Duodenal mucosa (tissue), 2 donors: ENCODE results near the gene IFT88.
A peak's percentile ranks its signal among the peaks of the same experiment; 100 is the strongest.

Experiments used
- H3K27ac ChIP-seq: one replicate; pipeline ENCODE4 v1.7.0; 2013; ENCODE audit warnings: low read depth, low read length
- H3K27me3 ChIP-seq, 2 donors: one replicate each; pipeline ENCODE4 v1.7.0; 2013; ENCODE audit warnings: low read length in 2 of 2, control low read depth in 1 of 2; ENCODE audit not compliant: insufficient read depth in 2 of 2, control insufficient read depth in 1 of 2
- H3K36me3 ChIP-seq, 2 donors: one replicate each; pipeline ENCODE4 v1.7.0; 2013; ENCODE audit warnings: low read length in 2 of 2, control low read depth in 1 of 2; ENCODE audit not compliant: insufficient read depth in 2 of 2, control insufficient read depth in 1 of 2
- H3K4me1 ChIP-seq, 2 donors: one replicate each; pipeline ENCODE4 v1.7.0; 2013; ENCODE audit warnings: low read length in 2 of 2, control low read depth in 1 of 2; ENCODE audit not compliant: insufficient read depth in 2 of 2, control insufficient read depth in 1 of 2
- H3K4me3 ChIP-seq, 2 donors: one replicate each; pipeline ENCODE4 v1.7.0; 2013; ENCODE audit warnings: low read length in 2 of 2, low read depth in 1 of 2
- H3K9ac ChIP-seq, 2 donors: one replicate each; pipeline ENCODE4 v1.7.0; 2013; ENCODE audit warnings: low read length in 2 of 2, low read depth in 1 of 2
- H3K9me3 ChIP-seq, 2 donors: one replicate each; pipeline ENCODE4 v1.7.0; 2013; ENCODE audit warnings: low read length in 2 of 2, control low read depth in 1 of 2; ENCODE audit not compliant: control insufficient read depth in 1 of 2

Gene IFT88

GRCh38 chr13:20696073-20696472 is 129.1 kb downstream of the IFT88 start:
- Histone ChIP-seq H3K4me1 (no peaks in the 10 kb centered on the region), H3K36me3 (peaks cover 0 to 6% of the 10 kb centered on the region in 2 donors), H3K9ac (no peak overlapping the region), H3K27me3 (peaks cover 0 to 9% of the 10 kb centered on the region in 2 donors), H3K27ac (no peak overlapping the region), H3K9me3 (no peaks in the 10 kb centered on the region), H3K4me3 (no peak overlapping the region)

- no peak overlapping the region for H3K9ac ChIP-seq
Observed at GRCh38 chr13:20699715-20700114, 132.8 kb downstream of the IFT88 start.

GRCh38 chr13:20700288-20700687 is 133.3 kb downstream of the IFT88 start:
- Histone ChIP-seq H3K27ac (no peak overlapping the region), H3K36me3 (no peaks in the 10 kb centered on the region), H3K9me3 (no peaks in the 10 kb centered on the region), H3K4me3 (no peak overlapping the region), H3K27me3 (peaks cover 0 to 9% of the 10 kb centered on the region in 2 donors), H3K4me1 (peaks cover 8 to 11% of the 10 kb centered on the region in 2 donors), H3K9ac (no peak overlapping the region)

More at GRCh38 chr13:20699715-20700114, 132.8 kb downstream of the IFT88 start:
- Histone ChIP-seq H3K4me3 (no peak overlapping the region), H3K9me3 (no peaks in the 10 kb centered on the region), H3K27me3 (peaks cover 0 to 9% of the 10 kb centered on the region in 2 donors), H3K36me3 (no peaks in the 10 kb centered on the region), H3K4me1 (peaks cover 8 to 10% of the 10 kb centered on the region in 2 donors), H3K27ac (no peak overlapping the region)

- Histone ChIP-seq H3K27ac (no peak overlapping the region), H3K4me1 (peaks cover 8 to 11% of the 10 kb centered on the region in 2 donors), H3K9me3 (no peaks in the 10 kb centered on the region), H3K27me3 (peaks cover 0 to 9% of the 10 kb centered on the region in 2 donors), H3K36me3 (no peaks in the 10 kb centered on the region), H3K4me3 (no peak overlapping the region), H3K9ac (no peak overlapping the region)
Observed at GRCh38 chr13:20701461-20701860, 134.5 kb downstream of the IFT88 start.

- Histone ChIP-seq H3K9ac (peak overlapping the region; percentile 52 to 69), H3K27me3 (peaks cover 0 to 9% of the 10 kb centered on the region in 2 donors), H3K27ac (no peak overlapping the region), H3K36me3 (no peaks in the 10 kb centered on the region), H3K9me3 (no peaks in the 10 kb centered on the region), H3K4me1 (peaks cover 8 to 11% of the 10 kb centered on the region in 2 donors), H3K4me3 (peak overlapping the region; percentile 66 to 79)
Observed at GRCh38 chr13:20702530-20702914, 135.6 kb downstream of the IFT88 start.

GRCh38 chr13:20702915-20703779 is 136.2 kb downstream of the IFT88 start, which contains the start of gene IL17D:
Gene IL17D (plus strand): TSS chr13:20703699. CDS start chr13:20704002, 303 bp downstream.
- Histone ChIP-seq H3K9me3 (no peaks in the 10 kb centered on the region), H3K27me3 (peaks cover 0 to 9% of the 10 kb centered on the region in 2 donors), H3K9ac (peak within 1 kb of the TSS; percentile 52 to 69), H3K4me3 (peak within 1 kb of the TSS; percentile 66 to 79), H3K27ac (no peak within 1 kb of the TSS), H3K4me1 (peaks cover 8 to 11% of the 10 kb centered on the region in 2 donors), H3K36me3 (no peaks in the 10 kb centered on the region)

- no peaks in the 10 kb centered on the region for H3K36me3 ChIP-seq
- peaks cover 8 to 11% of the 10 kb centered on the region in 2 donors for H3K4me1 ChIP-seq
- H3K9ac ChIP-seq: no peak overlapping the region
- peaks cover 0 to 9% of the 10 kb centered on the region in 2 donors for H3K27me3 ChIP-seq
- no peak overlapping the region for H3K27ac ChIP-seq
- no peaks in the 10 kb centered on the region for H3K9me3 ChIP-seq
- H3K4me3 ChIP-seq: peak overlapping the region in 1 of 2 donors; percentile 48
Observed at GRCh38 chr13:20703780-20704458, 137.0 kb downstream of the IFT88 start.

GRCh38 chr13:20704459-20705069 is 137.6 kb downstream of the IFT88 start:
- H3K27me3 ChIP-seq: peaks cover 0 to 9% of the 10 kb centered on the region in 2 donors
- H3K4me1 ChIP-seq: peaks cover 8 to 11% of the 10 kb centered on the region in 2 donors
- H3K9me3 ChIP-seq: no peaks in the 10 kb centered on the region
- no peak overlapping the region for H3K27ac ChIP-seq
- no peaks in the 10 kb centered on the region for H3K36me3 ChIP-seq
- peak overlapping the region; percentile 33 to 48 for H3K4me3 ChIP-seq
- H3K9ac ChIP-seq: no peak overlapping the region

- no peaks in the 10 kb centered on the region for H3K36me3 ChIP-seq
- H3K4me1 ChIP-seq: peaks cover 8 to 11% of the 10 kb centered on the region in 2 donors
- no peak overlapping the region for H3K9ac ChIP-seq
- no peak overlapping the region for H3K4me3 ChIP-seq
- no peak overlapping the region for H3K27ac ChIP-seq
- H3K9me3 ChIP-seq: no peaks in the 10 kb centered on the region
- no peaks in the 10 kb centered on the region for H3K27me3 ChIP-seq
Observed at GRCh38 chr13:20706661-20707060, 139.7 kb downstream of the IFT88 start.
